H1 (cell line): ENCODE measurements around the gene DYNLT2. TPM values are rescaled to one million over a fixed set of nuclear protein-coding genes. Genes with fewer than 3 reads are reported as not detected.

Experiments
- CTCF ChIA-PET: fragments of 300-600 bp; sonication (Branson Sonifier 250); formaldehyde crosslinking; loops from one replicate; lab custom pipeline; 2021; ENCODE audit not compliant: partially characterized antibody; lab: Charles Lee
- POLR2A ChIA-PET: fragments of 300-600 bp; sonication (Branson Sonifier 250); formaldehyde crosslinking; loops from one replicate; lab custom pipeline; 2021; ENCODE audit warnings: inconsistent platforms; ENCODE audit not compliant: partially characterized antibody; lab: Charles Lee
- DNase-seq, 2 experiments: peaks; one replicate each; pipeline versions ENCODE4 v3.0.0 to v3.0.0-alpha.2; 2010 to 2022; ENCODE audit warnings: low spot score in 2 of 2, low read depth in 1 of 2, mixed read lengths in 1 of 2
- FAIRE-seq: peaks from 2 replicates; lab custom pipeline; 2011; peaks lifted over from hg19 to GRCh38; lab: Jason Lieb, UNC
- H2AFZ ChIP-seq: 2 replicates; pipeline ENCODE4 v1.8.1; 2012; ENCODE audit warnings: low read length, inconsistent platforms
- H2AK5ac ChIP-seq: 2 replicates; pipeline ENCODE4 v1.6.1; 2013; ENCODE audit warnings: low read depth, low read length
- H2BK120ac ChIP-seq: replicated peaks from 2 replicates; pipeline ENCODE3; 2013; ENCODE audit warnings: low read depth, low read length, inconsistent platforms
- H2BK12ac ChIP-seq: 2 replicates; pipeline ENCODE4 v1.6.1; 2013; ENCODE audit warnings: low read depth, low read length
- H2BK15ac ChIP-seq: 2 replicates; pipeline ENCODE4 v1.6.1; 2013; ENCODE audit warnings: low read length
- H2BK20ac ChIP-seq: 2 replicates; pipeline ENCODE4 v1.6.1; 2013; ENCODE audit warnings: low read length
- H2BK5ac ChIP-seq: 2 replicates; pipeline ENCODE4 v1.6.1; 2013; ENCODE audit warnings: low read depth, low read length
- H3K14ac ChIP-seq: 2 replicates; pipeline ENCODE4 v1.6.1; 2013; ENCODE audit warnings: inconsistent platforms; ENCODE audit not compliant: insufficient read length
- H3K18ac ChIP-seq: 2 replicates; pipeline ENCODE4 v1.6.1; 2013; ENCODE audit warnings: low read length; ENCODE audit errors: extremely low read depth
- H3K23ac ChIP-seq: 2 replicates; pipeline ENCODE4 v1.6.1; 2013; ENCODE audit warnings: inconsistent platforms; ENCODE audit not compliant: insufficient read length
- H3K23me2 ChIP-seq: 2 replicates; pipeline ENCODE4 v1.6.1; 2013; ENCODE audit warnings: low read depth, low read length
- H3K27ac ChIP-seq: 2 replicates; pipeline ENCODE4 v1.6.1; 2011; ENCODE audit warnings: low read depth, low read length, inconsistent platforms
- H3K27me3 ChIP-seq, 4 experiments: replicated peaks in 1 of 4; 1 replicate in 1 of 4; 2 replicates in 3 of 4; pipeline versions ENCODE4 v1.6.1 to v1.8.1; 2011 to 2013; ENCODE audit warnings: low read length in 3 of 4, mild to moderate bottlenecking in 3 of 4, inconsistent platforms in 2 of 4, mixed read lengths in 2 of 4, moderate library complexity in 1 of 4; ENCODE audit not compliant: control insufficient read depth in 3 of 4, insufficient read depth in 3 of 4; ENCODE audit errors: extremely low read depth in 1 of 4
- H3K36me3 ChIP-seq, 4 experiments: 2 replicates each; pipeline versions ENCODE4 v1.6.1 to v1.8.1; 2011 to 2013; ENCODE audit warnings: mild to moderate bottlenecking in 4 of 4, low read length in 3 of 4, moderate library complexity in 2 of 4, control low read depth in 1 of 4, inconsistent platforms in 1 of 4; ENCODE audit not compliant: insufficient read depth in 4 of 4, control insufficient read depth in 2 of 4
- H3K4ac ChIP-seq: replicated peaks from 2 replicates; pipeline ENCODE3; 2013; ENCODE audit warnings: low read length, low read depth, mixed read lengths, inconsistent platforms; ENCODE audit not compliant: insufficient read length
- H3K4me1 ChIP-seq, 4 experiments: replicated peaks in 1 of 4; 1 replicate in 1 of 4; 2 replicates in 3 of 4; pipeline versions ENCODE4 v1.6.1 to v1.8.1; 2011 to 2013; ENCODE audit warnings: low read length in 3 of 4, inconsistent platforms in 2 of 4, mixed read lengths in 1 of 4; ENCODE audit not compliant: insufficient read depth in 4 of 4, control insufficient read depth in 3 of 4
- H3K4me2 ChIP-seq, 2 experiments: 2 replicates each; pipeline versions ENCODE4 v1.6.1 to v1.8.1; 2011 to 2013; ENCODE audit warnings: low read depth in 2 of 2, low read length in 2 of 2, control low read depth in 1 of 2, inconsistent platforms in 1 of 2, mild to moderate bottlenecking in 1 of 2; ENCODE audit not compliant: insufficient read depth in 1 of 2
- H3K4me3 ChIP-seq, 4 experiments: fragments of 200-600, 300-600 bp in 1 of 4; sonication (generic), shearing (Covaris generic), sonication (Bioruptor Twin) in 1 of 4; 2 replicates each; pipeline versions ENCODE4 v1.5.1 to v1.8.1; 2011 to 2016; ENCODE audit warnings: low read length in 4 of 4, low read depth in 3 of 4, control low read depth in 2 of 4, inconsistent platforms in 2 of 4, mild to moderate bottlenecking in 2 of 4, mixed read lengths in 1 of 4, moderate library complexity in 1 of 4; ENCODE audit not compliant: insufficient read depth in 2 of 4; ENCODE audit errors: extremely low read depth in 1 of 4
- H3K56ac ChIP-seq: replicated peaks from 2 replicates; pipeline ENCODE3; 2013; ENCODE audit warnings: low read depth, mild to moderate bottlenecking, mixed read lengths, low read length, inconsistent platforms; ENCODE audit not compliant: insufficient read length
- H3K79me1 ChIP-seq: 2 replicates; pipeline ENCODE4 v1.6.1; 2013; ENCODE audit warnings: low read depth, low read length, control low read depth
- H3K79me2 ChIP-seq, 2 experiments: 2 replicates each; pipeline versions ENCODE4 v1.6.1 to v1.8.1; 2012 to 2013; ENCODE audit warnings: low read length in 2 of 2, mild to moderate bottlenecking in 2 of 2, inconsistent platforms in 1 of 2; ENCODE audit not compliant: insufficient read depth in 2 of 2, control insufficient read depth in 1 of 2
- H3K9ac ChIP-seq, 4 experiments: replicated peaks in 1 of 4; 1 replicate in 1 of 4; 2 replicates in 3 of 4; pipeline versions ENCODE4 v1.6.1 to v1.8.1; 2011 to 2013; ENCODE audit warnings: low read depth in 3 of 4, low read length in 3 of 4, control low read depth in 2 of 4, mild to moderate bottlenecking in 2 of 4, moderate library complexity in 2 of 4, inconsistent platforms in 1 of 4; ENCODE audit errors: extremely low read depth in 1 of 4
- H3K9me3 ChIP-seq, 2 experiments: 2 replicates each; pipeline versions ENCODE4 v1.6.1 to v1.8.1; 2012 to 2013; ENCODE audit warnings: mild to moderate bottlenecking in 2 of 2, moderate library complexity in 2 of 2, control low read depth in 1 of 2, inconsistent platforms in 1 of 2, low read depth in 1 of 2, low read length in 1 of 2, mixed read lengths in 1 of 2; ENCODE audit not compliant: insufficient read depth in 2 of 2
- H4K20me1 ChIP-seq, 2 experiments: replicated peaks in 1 of 2; 2 replicates each; pipeline versions ENCODE3 to v1.8.1; 2011 to 2013; ENCODE audit warnings: inconsistent platforms in 2 of 2, low read length in 2 of 2, mild to moderate bottlenecking in 1 of 2; ENCODE audit not compliant: insufficient read depth in 2 of 2, control insufficient read depth in 1 of 2
- H4K5ac ChIP-seq: 2 replicates; pipeline ENCODE4 v1.6.1; 2013; ENCODE audit warnings: low read length, low read depth, mixed read lengths, inconsistent platforms; ENCODE audit not compliant: insufficient read length
- H4K8ac ChIP-seq: 2 replicates; pipeline ENCODE4 v1.8.0; 2013; ENCODE audit warnings: mild to moderate bottlenecking, moderate library complexity, low read length, inconsistent platforms; ENCODE audit not compliant: insufficient read depth; ENCODE audit errors: extremely low read depth
- H4K91ac ChIP-seq: replicated peaks from 2 replicates; pipeline ENCODE3; 2013; ENCODE audit warnings: low read length, mixed read lengths, inconsistent platforms; ENCODE audit not compliant: insufficient read length
- BCL11A ChIP-seq, 2 experiments: IDR thresholded peaks; one replicate each; pipeline ENCODE4 v1.6.1; 2011; ENCODE audit warnings: low read depth in 2 of 2, low read length in 2 of 2, mild to moderate bottlenecking in 2 of 2
- CBX5 ChIP-seq: fragments of 300-800, 300-1000 bp; sonication (generic); IDR thresholded peaks from 2 replicates; pipeline ENCODE4 v1.7.1; 2016; ENCODE audit warnings: antibody characterized with exemption, low read length, low read depth
- GTF2F1 ChIP-seq: IDR thresholded peaks from 2 replicates; pipeline ENCODE4 v1.6.1; 2012; ENCODE audit warnings: low read depth, low read length, improper control_type of control experiment, borderline replicate concordance
- HDAC2 ChIP-seq, 2 experiments: fragments of 300-600 bp in 1 of 2; sonication (generic) in 1 of 2; IDR thresholded peaks; 2 replicates each; pipeline ENCODE4 v1.6.1; 2011 to 2012; ENCODE audit warnings: low read depth in 2 of 2, low read length in 2 of 2, mild to moderate bottlenecking in 2 of 2, moderate library complexity in 2 of 2, borderline replicate concordance in 1 of 2, inconsistent platforms in 1 of 2
- POU5F1 ChIP-seq: IDR thresholded peaks from 2 replicates; pipeline ENCODE4 v1.6.1; 2011; ENCODE audit warnings: low read depth, mild to moderate bottlenecking, low read length, moderate library complexity
- RBBP5 ChIP-seq: IDR thresholded peaks from 2 replicates; pipeline ENCODE4 v1.7.1; 2012; ENCODE audit warnings: low read depth, mild to moderate bottlenecking, inconsistent platforms, low read length, moderate library complexity, borderline replicate concordance
- RXRA ChIP-seq: IDR thresholded peaks from 2 replicates; pipeline ENCODE4 v1.6.1; 2011; ENCODE audit warnings: low read depth, mild to moderate bottlenecking, low read length, moderate library complexity; ENCODE audit not compliant: insufficient read depth
- SIN3A ChIP-seq, 2 experiments: IDR thresholded peaks in 1 of 2; conservative IDR thresholded peaks in 1 of 2; 2 replicates each; pipeline ENCODE4 v1.6.1; 2011 to 2012; ENCODE audit warnings: low read length in 2 of 2, improper control_type of control experiment in 1 of 2, low read depth in 1 of 2, mild to moderate bottlenecking in 1 of 2
- SP1 ChIP-seq: IDR thresholded peaks from 2 replicates; pipeline ENCODE4 v1.6.1; 2011; ENCODE audit warnings: low read depth, low read length
- SRF ChIP-seq: IDR thresholded peaks from 2 replicates; pipeline ENCODE4 v1.6.1; 2011; ENCODE audit warnings: mild to moderate bottlenecking, low read depth, low read length, moderate library complexity
- TCF12 ChIP-seq: IDR thresholded peaks from 2 replicates; pipeline ENCODE4 v1.6.1; 2011; ENCODE audit warnings: low read depth, mild to moderate bottlenecking, low read length
- WGBS, 2 experiments: shearing (Covaris generic) in 1 of 2; methylation state at CpG; one replicate each; pipeline versions ENCODE4 v1.1.6 to v1.1.7; 2013 to 2015; ENCODE audit warnings: low lambda C conversion rate in 2 of 2, mixed read lengths in 2 of 2, inconsistent platforms in 1 of 2, low coverage in 1 of 2, missing lambda C conversion rate in 1 of 2; ENCODE audit not compliant: insufficient replicate concordance in 2 of 2, insufficient coverage in 1 of 2, insufficient read length in 1 of 2; ENCODE audit errors: extremely low coverage in 1 of 2, missing lambda C conversion rate in 1 of 2; 5-methylcytosine and 5-hydroxymethylcytosine counted together
- polyA plus RNA-seq, 7 experiments: library from polyadenylated mRNA; depleted of rRNA in 3 of 7; stranded (reverse) in 5 of 7; unstranded in 2 of 7; fragments of >200 nt in 5 of 7; fragments of 200-250 nt in 2 of 7; gene quantifications; 1 replicate in 5 of 7; 2 replicates in 1 of 7; 4 replicates in 1 of 7; pipeline versions ENCODE4 v1.2.1 to v1.2.3, GENCODE V29; 2011 to 2013; ENCODE audit warnings: missing spikeins in 2 of 7, mixed read lengths in 2 of 7
- total RNA-seq: library from RNA; stranded (reverse); fragmentation: NEBNext Ultra II Directional; extraction: Animal tissue kit (Norgen Biotek cat#: 25700); gene quantifications from 2 replicates; pipeline ENCODE4 v1.2.1, GENCODE V29; 2021

DYNLT2 gene
- total and polyA plus RNA-seq, 2 of the 8 experiments (the other 6 are each of a cell fraction or from before 2014, with no cell fraction given) = 0.48 to 1.8 TPM

GRCh38 chr6:169723200-169723909 lies 28.0 kb downstream of the DYNLT2 start:
- H3K4ac ChIP-seq = no peak overlapping the region
- H3K79me2 ChIP-seq = peaks cover 0 to 49% of the 10 kb centered on the region in 2 experiments; a peak in 2 of 4 replicates
- no peak overlapping the region for H3K18ac ChIP-seq
- H3K23me2 ChIP-seq = peaks cover 15% of the 10 kb centered on the region
- no peak overlapping the region for H2BK20ac ChIP-seq
- peaks cover 1 to 13% of the 10 kb centered on the region in 2 experiments for H4K20me1 ChIP-seq
- H3K56ac ChIP-seq = no peak overlapping the region
- no peak overlapping the region for H3K14ac ChIP-seq
- H2BK120ac ChIP-seq = no peak overlapping the region
- peaks cover 0 to 8% (median 0%) of the 10 kb centered on the region in 4 experiments; a peak in 1 of 8 replicates for H3K36me3 ChIP-seq
- no peaks in the 10 kb centered on the region for H3K9me3 ChIP-seq
- peaks cover 0 to 9% (median 4%) of the 10 kb centered on the region in 4 experiments; a peak in 5 of 7 replicates for H3K4me1 ChIP-seq
- no peak overlapping the region for H2BK12ac ChIP-seq
- no peak overlapping the region; the same call in none of the 2 replicates for H4K8ac ChIP-seq
- H4K5ac ChIP-seq = no peak overlapping the region
- no peak overlapping the region for H2BK5ac ChIP-seq
- no peak for FAIRE-seq
- no peak overlapping the region for H4K91ac ChIP-seq
- no peak overlapping the region for H2AK5ac ChIP-seq
- no peak overlapping the region for H2AFZ ChIP-seq
- ChIA-PET CTCF (interaction anchor here (0.7 to 1.5 kb wide), 3 partner anchors 13 to 726 kb away, joined by 3 to 6 read pairs (median 3); no protein-coding TSS in a partner anchor), POLR2A (interaction anchor here (0.6 to 5.9 kb wide), 12 partner anchors 11 to 1043 kb away, joined by 3 to 58 read pairs (median 4); partner anchors contain the start of genes C6orf120, DYNLT2, ERMARD and WDR27)
- peak overlapping the region; percentile 92 to 97 for H3K4me2 ChIP-seq
- H3K27ac ChIP-seq = no peak overlapping the region
- peaks cover 0 to 2% (median under 1%) of the 10 kb centered on the region in 4 experiments; a peak in 1 of 7 replicates for H3K27me3 ChIP-seq
- H2BK15ac ChIP-seq = no peak overlapping the region
- H3K23ac ChIP-seq = no peak overlapping the region
- peak overlapping the region; percentile 76 to 78 (median 76) for H3K4me3 ChIP-seq
- peak in 1 of 2 experiments; percentile 71 for DNase-seq
- H3K79me1 ChIP-seq = peaks cover 3% of the 10 kb centered on the region; the same call in 1 of the 2 replicates
- 2% methylated on average over 26 of the region's 70 CpGs; no CpG with 5 or more reads in 1 of the 2 experiments for WGBS, 2 experiments
- peak overlapping the region; percentile 26 to 81 (median 60) for H3K9ac ChIP-seq
- TF ChIP-seq SIN3A (conservative IDR thresholded peaks at IDR 0.05 in 1 of 2, IDR thresholded peaks at IDR 0.05 in 1 of 2; ENCODE audit: low read depth in 1 of 2, low read length in 2 of 2) (no peak; a peak in 1 of 4 replicates), HDAC2 (IDR thresholded peaks at IDR 0.05; ENCODE audit: borderline replicate concordance in 1 of 2, low read depth in 2 of 2, low read length in 2 of 2) (0 out of 4 replicates have a peak, but pooled peaks of 1 of the 2 experiments have one; percentile 75), RXRA (no peak), SP1 (no peak), RBBP5 (0 out of 2 replicates have a peak, but pooled peaks have one; percentile 27), BCL11A (IDR thresholded peaks at IDR 0.05; ENCODE audit: low read depth in 2 of 2, low read length in 2 of 2) (no peak), POU5F1 (no peak), TCF12 (no peak), CBX5 (no peak), SRF (no peak), GTF2F1 (no peak)
